GM12864 (cell line): ENCODE results near the gene ABHD14A.

Experiments
- DNase-seq: peaks from one replicate; pipeline ENCODE4 v3.0.0-alpha.2; 2011; ENCODE audit warnings: low read depth
- H3K4me3 ChIP-seq: 2 replicates; pipeline ENCODE4 v1.5.1; 2011; ENCODE audit warnings: mild to moderate bottlenecking, low read depth, low read length, control low read depth
- TF ChIP-seq, protein P1 (sequence below): IDR thresholded peaks from 2 replicates; pipeline ENCODE4 v1.5.1; 2011; ENCODE audit warnings: low read depth, mild to moderate bottlenecking, moderate library complexity, low read length, control low read depth, inconsistent platforms; ENCODE audit errors: missing control alignments

ABHD14A gene

DNA sequence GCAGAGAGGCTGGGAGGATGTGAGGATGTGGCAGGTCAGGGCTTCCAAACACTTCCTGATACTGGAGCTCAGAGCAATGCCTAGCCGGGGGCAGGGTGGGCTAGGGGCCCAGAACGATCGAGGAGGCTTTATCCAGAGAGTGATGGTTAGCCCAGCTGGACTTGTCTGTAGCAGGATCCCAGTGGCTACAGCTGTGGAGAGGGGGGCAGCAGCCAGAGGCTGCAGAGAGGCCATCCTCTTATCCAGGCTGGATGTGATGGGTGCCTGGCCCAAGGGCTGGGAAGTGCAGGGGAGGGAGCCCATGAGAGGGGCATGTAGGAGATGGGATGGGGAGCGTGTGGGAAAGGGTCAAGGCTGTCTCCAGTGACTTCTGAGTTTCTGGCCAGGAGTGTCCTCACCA, 28.1 kb upstream of the ABHD14A start:
- TF ChIP-seq, protein P1, sequence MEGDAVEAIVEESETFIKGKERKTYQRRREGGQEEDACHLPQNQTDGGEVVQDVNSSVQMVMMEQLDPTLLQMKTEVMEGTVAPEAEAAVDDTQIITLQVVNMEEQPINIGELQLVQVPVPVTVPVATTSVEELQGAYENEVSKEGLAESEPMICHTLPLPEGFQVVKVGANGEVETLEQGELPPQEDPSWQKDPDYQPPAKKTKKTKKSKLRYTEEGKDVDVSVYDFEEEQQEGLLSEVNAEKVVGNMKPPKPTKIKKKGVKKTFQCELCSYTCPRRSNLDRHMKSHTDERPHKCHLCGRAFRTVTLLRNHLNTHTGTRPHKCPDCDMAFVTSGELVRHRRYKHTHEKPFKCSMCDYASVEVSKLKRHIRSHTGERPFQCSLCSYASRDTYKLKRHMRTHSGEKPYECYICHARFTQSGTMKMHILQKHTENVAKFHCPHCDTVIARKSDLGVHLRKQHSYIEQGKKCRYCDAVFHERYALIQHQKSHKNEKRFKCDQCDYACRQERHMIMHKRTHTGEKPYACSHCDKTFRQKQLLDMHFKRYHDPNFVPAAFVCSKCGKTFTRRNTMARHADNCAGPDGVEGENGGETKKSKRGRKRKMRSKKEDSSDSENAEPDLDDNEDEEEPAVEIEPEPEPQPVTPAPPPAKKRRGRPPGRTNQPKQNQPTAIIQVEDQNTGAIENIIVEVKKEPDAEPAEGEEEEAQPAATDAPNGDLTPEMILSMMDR = no peak
- no peak overlapping the region for H3K4me3 ChIP-seq
- no peak for DNase-seq

DNA sequence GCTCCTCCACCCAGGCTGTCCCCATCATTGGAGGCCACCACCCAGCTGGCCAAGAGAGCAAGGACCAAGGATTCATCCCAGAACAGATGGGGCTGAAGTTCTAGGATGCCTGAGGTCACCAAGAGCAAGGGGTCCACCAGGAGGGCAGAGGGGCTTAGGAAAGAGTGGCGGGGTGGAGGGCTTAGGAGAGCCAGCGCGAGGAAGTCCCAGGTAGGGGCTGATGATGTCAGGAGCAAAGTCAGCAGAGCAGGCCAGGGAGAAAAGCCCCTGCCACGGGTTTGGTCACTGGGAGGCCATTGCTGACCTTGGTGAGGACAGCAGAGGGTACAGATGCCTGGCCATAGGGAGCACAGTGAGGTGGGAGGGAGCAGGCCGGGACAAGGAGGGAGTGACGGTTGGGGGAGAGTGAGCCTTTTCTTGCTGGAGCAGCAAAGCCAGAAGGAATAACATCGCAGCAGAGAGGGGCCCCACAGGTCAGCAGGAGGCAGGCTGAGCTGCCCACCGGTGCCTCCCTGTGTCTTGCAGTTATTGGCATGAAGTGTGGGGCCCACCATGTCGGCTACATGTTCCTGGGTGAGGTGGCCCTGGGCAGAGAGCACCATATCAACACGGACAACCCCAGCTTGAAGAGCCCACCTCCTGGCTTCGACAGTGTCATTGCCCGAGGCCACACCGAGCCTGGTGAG, 27.5 kb upstream of the ABHD14A start:
- DNase-seq = no peak
- H3K4me3 ChIP-seq = no peak overlapping the region
- TF ChIP-seq, protein P1 = no peak

DNA sequence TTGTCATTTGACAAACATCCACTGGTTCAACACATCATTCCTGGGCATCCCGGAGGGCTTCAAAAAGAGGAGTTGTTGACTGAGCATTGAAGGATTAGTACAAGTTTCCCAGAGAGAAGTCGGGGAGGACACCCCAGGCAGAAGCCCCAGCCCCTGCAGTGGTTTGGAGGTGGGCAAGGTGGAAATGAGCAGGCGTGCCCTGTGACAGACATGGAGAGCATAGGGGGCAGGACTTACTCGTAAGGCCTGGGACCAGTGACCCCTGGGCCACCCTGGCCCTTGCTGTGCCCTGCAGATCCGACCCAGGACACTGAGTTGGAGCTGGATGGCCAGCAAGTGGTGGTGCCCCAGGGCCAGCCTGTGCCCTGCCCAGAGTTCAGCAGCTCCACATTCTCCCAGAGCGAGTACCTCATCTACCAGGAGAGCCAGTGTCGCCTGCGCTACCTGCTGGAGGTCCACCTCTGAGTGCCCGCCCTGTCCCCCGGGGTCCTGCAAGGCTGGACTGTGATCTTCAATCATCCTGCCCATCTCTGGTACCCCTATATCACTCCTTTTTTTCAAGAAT, 26.8 kb upstream of the ABHD14A start:
- H3K4me3 ChIP-seq = no peak overlapping the region
- no peak for DNase-seq
- TF ChIP-seq, protein P1 = no peak

DNA sequence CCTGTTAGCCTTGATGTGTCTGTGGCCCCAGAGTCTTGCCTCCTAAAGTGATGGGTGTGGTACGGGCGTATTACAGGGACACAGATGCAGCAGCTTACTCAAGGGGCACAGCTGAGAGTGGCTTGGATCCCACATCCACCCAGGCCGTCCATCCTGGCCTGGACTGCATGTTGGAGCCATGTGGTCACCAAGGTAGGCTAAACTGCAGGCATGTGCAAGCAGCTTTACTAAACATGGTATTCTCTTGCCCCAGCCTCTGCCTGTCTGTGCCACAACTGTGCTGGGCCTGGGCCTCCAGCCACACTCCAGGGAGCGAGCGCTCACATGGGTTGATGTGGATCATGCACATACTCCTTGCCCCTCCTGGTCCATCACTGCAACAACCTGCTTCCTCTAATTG, 25.7 kb upstream of the ABHD14A start:
- TF ChIP-seq, protein P1 = no peak
- DNase-seq = no peak
- no peak overlapping the region for H3K4me3 ChIP-seq

DNA sequence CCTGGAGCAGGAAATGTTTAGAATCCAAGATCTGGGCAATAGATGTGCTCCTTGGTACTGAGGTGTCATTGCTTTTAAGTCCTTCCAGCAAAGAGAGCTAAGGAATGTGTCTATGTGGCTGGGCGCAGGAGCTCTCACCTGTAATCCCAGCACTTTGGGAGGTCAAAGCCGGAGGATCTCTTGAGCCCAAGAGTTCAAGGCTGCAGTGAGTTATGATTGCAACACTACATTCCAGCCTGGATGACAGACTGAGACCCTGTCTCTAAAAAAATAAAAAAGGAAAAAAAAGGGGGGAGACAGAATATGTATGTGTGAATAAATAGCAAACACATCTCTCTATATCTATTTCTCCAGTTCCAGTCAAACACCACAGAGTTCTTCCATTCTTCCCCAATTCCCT, 24.0 kb upstream of the ABHD14A start:
- no peak overlapping the region for H3K4me3 ChIP-seq
- DNase-seq = no peak
- TF ChIP-seq, protein P1 = no peak

DNA sequence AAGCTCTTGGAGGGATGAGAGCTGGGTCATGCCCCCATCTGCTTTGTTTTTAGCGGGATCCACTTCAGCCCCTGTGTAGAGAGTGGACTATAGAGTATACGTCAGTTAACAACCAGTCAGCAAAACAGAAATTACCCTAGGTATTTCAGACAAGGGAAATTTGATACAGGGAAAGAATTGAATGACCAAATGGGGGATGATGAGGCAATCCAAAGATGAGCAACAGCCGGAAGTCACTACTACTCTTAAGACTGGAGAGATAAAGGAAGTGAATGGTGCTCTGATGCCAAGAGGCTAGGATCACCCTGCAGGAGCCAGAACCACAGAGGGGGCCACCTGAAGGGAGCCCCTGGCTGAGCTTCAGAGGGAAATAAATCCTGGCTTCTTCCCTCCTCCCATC, 21.4 kb upstream of the ABHD14A start:
- TF ChIP-seq, protein P1 = no peak
- DNase-seq = no peak
- H3K4me3 ChIP-seq = no peak overlapping the region

DNA sequence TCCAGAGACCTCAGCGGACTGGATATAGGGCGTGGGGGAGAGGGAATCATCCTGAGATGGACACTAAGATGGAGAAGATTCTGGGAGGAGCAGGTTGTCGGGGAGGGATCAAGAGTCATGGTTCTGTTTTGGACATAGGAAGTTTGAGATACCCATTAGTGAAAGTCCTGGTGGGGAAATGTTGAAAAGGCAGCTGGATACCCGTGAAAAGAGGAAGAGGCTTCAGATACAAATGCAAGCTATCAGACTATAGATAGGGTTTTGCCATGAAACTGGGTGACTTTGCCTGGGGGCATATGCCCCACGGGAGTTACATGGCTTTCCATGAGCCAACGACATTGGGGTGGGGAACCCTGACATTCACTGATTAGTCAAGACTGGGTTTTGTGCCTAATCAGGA, 20.8 kb upstream of the ABHD14A start:
- no peak overlapping the region for H3K4me3 ChIP-seq
- TF ChIP-seq, protein P1 = no peak
- DNase-seq = no peak
